Measurements from ENCODE around the gene LRRC45.

- TF ChIP-seq EZH2 (IDR thresholded peaks at IDR 0.05) (no peak), POLR2AphosphoS5 (IDR thresholded peaks at IDR 0.05; ENCODE audit: borderline replicate concordance, low read depth, low read length) (no peak), FOXP2 (optimal IDR thresholded peaks at IDR 0.05; ENCODE audit: control extremely low read depth, extremely low read length, insufficient read depth) (no peak)
Observed at GRCh38 chr17:82041144-82041814, 18.2 kb downstream of the LRRC45 start.

Data from SK-N-MC (cell line).